Midbrain (tissue), 1 donor: Measurements from ENCODE around the gene ID3.
"Not testable (repeated sequence)": the region's sequence is repeated elsewhere in the genome, so short reads cannot be mapped to it uniquely, and the experiment has no call there.

ENCODE experiments used
- DNase-seq: peaks from one replicate; lab custom pipeline; 2025; lab: John Stamatoyannopoulos, UW

Gene ID3

DNA sequence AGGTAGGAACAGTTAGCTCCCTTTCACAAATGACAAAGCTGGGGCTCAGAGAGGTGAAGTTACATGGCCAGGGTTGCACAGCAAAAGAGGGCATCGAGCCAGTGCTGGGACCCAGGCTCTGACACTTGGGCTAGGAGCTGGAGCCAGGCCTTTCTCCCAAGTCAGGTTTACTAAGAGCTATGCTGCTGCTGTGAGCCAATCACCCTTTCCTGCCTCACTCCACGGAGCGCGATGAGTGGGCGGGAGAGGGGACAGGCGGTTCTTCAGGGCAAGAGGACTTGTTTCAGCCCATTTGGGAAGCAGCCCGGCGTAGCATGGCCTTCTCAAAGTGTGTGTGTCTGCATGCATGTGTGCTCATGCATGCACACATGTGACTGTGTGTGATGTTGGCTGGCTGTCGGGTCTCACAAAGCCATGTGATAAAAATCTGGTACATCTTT lies 10.6 kb downstream of the ID3 start:
- no peak for DNase-seq

DNA sequence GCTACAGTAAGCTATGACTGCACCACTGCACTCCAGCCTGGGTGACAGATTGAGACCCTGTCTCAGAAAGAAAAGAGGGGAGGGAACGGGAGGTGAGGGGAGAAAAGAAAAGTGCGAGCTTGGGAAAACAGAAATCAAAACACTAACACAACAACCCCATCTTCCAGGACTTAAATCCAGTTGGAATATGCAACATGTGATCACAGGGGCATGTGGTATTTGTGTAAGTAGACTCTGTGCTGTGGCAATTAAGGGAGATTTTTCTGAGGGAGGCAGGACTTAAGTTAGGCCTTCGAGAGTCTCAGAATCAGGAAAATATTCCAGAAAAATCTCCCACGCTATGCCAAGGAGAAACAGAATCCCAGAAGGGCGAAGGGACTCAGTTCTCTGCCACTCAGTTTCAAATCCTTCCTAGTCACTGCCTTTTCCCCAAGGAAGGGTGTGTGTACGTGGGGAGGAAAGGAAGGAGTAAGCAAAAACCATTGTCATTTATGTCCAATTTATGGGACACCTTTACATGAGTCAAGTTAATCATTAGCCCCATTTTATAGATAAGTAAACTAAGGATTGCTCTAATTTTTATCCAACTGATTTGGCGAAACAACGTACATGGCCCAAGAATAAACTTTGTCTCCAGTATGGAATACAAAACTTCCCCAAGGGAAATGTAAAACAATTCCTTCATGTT lies 12.3 kb downstream of the ID3 start:
- DNase-seq: no peak

DNA sequence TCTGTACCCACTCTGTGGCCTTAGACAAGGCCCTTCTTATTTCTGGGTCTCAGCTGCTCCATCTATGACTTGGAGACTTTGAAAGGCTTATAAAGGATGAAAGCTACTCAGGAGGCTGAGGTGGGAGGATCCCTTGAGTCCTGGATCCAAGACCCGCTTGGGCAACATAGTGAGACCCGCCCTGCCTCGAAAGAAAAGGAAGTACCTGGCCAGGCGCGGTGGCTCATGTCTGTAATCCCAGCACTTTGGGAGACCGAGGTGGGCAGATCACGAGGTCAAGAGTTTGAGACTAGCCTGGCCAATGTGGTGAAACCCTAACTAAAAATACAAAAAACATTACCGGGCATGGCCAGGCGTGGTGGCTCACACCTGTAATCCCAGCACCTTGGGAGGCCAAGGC lies 13.4 kb downstream of the ID3 start:
- no peak for DNase-seq

DNA sequence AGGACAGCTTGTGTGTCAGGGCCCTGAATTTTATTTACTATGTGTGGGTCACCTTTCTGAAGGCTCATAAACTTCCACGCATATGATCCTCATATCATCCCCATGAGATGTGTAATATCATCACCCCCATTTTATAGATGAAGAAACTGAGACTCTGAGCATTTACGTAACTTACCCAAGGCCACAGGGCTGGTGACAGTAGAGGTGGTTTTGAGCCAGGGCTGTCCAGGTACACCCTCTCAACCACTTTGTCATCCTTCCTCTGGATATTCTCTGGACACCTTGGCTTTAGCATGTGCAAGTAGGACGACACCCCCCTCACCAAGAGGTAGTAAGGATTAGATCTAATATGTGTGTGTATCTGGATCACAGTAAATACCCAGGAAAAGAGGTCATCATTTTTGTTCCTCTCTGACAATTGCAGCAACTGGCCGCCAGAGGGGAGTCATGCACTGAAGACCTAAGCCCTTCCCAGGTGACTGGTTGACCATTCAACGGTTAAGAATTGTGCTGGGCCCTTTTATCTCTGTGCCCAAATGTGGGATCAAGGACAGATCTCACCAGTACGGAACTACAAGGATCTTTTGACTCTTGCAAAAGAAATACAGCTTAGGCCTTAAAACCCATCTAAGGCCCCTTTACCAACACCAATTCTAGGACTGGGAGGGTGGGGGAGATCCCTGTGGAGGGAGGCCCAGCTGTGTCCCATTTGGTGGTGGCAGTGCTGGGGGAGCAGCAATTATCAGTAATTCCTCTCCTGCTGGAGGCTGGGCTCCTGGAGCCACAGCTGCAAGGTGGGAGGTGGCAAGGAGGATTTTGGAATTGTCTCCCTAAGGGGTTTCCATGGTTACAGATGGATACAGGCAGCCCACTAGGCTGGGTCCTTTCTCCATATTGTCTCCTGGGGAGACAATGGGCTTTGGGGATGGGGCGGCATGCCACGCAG lies 14.6 kb downstream of the ID3 start:
- DNase-seq: peak; percentile 71

DNA sequence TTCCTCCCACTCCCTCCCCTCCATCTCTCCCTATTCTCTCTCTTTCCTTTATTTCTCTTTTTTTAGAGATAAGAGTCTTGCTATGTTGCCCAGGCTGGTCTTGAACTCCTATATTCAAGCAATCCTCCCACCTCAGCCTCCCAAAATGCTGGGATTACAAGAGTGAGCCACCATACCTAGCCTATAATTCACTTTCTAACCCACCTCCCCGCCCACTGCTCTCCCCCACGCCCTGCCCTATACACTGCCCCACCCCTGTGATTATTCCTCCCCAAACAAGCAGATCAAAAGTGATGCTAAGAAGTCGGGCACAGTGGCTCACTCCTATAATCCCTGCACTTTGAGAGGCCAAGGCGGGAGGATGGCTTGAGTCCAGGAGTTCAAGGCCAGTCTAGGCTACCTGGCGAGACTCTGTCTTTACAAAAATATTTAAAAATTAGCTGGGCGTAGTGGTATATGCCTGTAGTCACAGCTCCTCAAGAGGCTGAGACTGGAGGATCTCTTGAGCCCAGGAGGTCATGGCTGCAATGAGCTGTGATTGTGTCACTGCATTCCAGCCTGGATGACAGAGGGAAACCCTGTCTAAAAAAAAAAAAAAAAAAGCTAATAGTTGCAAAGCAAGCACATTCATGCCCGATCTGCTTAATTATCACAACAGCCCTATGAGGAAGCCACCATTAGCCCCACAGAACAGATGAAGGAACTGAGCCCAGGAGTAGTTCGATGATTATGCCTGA lies 15.4 kb downstream of the ID3 start:
- DNase-seq: no peak

DNA sequence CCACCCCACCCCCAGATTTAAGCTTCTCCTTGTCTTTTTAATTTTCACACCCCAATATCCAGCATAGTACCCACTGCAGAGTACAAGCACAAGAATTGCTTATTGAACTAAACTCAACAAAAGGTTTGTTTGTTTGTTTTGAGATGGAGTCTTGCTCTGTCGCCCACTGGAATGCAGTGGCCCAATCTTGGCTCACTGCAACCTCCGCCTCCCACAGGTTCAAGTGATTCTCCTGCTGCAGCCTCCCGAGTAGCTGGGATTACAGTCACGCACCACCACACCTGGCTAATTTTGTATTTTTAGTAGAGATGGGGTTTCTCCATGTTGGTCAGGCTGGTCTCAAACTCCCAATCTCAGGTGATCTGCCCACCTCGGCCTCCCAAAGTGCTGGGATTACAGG lies 16.4 kb downstream of the ID3 start:
- DNase-seq: not testable (repeated sequence)

DNA sequence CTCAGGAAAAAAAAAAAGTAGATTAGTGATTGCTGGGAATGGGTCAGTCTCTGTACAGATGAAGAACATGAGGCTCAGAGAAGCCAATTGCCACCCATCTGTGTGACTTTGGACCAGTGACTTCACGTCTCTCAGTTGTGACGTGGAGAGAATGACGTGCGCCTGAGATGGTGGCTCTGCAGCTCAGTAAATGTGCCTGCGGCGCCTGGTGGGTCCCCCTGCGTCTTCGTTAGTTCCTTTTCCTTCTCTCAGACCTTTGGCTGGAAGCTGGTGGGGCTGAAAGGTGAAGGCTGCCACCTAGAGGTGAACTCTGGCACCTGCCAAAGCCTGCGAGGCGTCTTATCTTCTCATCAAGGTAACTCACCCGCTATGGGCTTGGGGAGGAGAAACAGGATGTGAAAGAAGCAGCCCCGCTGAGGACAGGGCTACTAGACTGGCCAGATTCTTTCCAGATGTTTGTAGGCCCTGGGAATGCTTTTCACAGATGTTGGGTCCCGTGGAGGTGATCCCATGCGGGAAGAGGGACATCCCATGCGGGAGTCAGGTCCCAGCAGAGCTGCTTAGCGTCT lies 19.5 kb downstream of the ID3 start:
- peak; percentile 87 for DNase-seq

DNA sequence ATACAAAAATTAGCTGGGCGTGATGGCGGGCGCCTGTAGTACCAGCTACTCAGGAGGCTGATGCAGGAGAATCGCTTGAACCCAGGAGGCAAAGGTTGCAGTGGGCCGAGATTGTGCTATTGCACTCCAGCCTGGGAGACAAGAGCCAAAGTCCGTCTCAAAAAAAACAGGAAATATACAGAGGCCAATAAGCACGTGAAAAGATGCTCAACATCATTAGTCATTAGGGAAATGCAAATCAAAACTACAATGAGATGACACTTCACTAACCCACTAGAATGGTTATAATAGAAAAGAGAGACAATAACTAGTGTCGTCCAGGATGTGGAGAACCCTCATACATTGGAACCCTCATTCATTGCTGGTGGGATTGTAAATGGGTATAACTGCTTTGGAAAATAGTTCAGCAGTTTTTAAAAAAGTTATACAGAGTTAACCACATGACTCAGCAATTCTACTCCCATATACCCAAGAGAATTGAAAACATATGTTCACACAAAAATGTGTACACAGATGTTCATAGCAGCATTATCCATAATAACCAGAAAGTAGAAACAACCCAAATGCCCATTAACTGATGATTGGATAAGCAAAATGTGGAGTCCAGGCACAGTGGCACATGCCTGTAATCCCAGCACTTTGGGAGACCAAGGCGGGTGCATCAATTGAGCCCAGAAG lies 21.9 kb downstream of the ID3 start:
- DNase-seq: no peak

DNA sequence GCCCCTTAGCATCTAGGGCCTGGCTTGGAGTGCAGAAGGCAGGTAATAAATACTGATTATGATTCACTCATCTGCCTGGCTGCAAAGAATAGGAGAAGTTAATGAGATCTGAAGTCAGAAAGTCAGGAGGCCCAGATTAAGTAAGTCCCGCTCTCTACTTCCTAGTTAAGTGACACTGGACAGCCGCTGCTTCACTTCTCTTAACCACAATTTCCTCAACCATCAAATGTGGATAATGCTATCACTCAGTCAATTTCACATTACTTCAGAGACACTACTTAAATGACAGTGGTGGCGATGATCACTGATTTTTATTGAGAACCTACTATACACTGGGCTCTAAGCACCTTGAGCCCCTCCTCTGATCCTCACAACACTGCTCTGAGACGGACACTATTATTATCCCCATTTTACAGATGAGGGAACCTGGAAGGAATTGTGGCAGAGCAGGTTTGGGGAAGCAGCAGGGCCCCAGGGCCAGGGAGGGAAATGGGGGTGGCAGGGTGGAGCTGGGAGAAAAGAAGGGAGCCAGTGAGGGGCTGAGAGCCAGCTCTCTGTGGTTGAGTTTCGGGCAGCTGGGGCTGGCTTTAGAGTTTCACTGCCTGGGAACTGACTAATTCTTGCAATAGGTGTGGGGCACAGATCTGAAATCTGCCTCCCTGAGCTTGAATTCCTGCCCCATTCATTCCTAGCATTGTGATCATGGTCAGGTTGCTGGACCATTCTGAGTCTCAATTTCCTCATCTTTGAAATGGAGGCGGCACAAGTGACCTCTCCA lies 25.9 kb downstream of the ID3 start:
- no peak for DNase-seq

DNA sequence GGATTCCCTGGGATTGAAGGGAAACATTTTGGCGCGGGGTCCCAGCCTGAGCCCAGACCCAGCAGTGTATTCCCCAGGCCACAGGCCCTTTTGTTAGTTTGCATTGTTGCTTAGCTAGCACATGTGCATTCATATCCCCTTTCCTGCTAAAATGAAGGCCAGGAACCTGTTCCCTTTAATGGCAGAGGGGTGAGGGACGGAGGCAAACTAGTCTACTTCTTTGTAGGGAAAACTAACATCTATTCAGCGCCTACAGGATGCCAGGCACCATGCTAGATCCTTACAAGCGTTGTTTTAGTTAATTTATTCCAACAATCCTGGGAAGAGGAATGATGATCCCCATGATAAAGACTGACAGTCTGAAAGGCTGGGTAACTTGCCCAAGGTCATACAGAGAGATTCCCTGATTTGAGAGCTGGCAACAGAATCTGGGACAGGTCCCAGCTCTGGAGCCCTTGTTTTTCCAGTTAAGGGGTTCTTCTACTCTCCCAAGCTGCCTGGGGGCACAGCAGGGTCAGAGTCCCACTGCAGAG lies 27.7 kb downstream of the ID3 start:
- no peak for DNase-seq

DNA sequence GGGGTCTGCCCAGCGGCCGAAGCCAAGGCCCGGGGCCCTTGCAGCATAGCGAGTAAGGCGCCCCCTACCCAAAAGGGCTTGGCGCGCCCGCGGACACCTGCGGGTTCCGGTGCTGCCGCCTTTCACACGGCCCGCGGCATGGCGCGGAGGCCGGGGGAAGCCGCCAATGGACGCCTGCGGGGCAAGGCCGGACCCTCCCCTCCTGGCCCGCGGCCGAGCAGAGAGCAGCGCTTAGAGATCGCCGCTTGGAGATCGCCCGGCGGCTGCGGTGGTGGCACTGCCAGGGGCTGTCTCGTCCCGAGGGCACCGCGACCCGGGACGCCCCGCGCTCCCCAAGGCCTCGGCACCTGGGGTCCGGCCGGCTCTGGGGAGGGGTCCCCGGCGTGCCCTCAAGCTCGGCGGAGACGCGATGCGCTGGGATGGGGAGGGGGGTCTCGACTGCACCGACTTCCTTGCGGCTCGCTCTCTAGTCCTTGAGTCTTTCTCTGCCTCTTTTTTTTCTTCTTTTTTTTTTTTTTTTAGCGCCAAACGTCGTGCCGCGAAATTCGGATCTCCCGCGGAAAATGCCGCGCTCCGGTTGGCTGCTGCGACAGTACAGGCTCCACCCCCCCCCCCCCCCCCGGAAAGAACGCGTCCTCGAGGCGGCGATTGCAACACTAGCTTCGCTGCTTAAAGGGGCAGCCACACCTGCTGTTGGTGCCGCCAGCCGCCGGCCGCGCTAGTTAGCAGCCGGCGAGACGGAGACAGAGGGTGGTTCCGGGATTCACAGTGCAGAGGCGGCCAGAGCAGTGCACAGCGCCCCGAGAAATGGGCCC lies 28.3 kb downstream of the ID3 start, which contains the start of gene E2F2:
Gene E2F2, minus strand, starts transcription at position 487 of the 815 bp plus-strand sequence. Its CDS starts 440 bp downstream, at position 47.
- peak; percentile 84 for DNase-seq

DNA sequence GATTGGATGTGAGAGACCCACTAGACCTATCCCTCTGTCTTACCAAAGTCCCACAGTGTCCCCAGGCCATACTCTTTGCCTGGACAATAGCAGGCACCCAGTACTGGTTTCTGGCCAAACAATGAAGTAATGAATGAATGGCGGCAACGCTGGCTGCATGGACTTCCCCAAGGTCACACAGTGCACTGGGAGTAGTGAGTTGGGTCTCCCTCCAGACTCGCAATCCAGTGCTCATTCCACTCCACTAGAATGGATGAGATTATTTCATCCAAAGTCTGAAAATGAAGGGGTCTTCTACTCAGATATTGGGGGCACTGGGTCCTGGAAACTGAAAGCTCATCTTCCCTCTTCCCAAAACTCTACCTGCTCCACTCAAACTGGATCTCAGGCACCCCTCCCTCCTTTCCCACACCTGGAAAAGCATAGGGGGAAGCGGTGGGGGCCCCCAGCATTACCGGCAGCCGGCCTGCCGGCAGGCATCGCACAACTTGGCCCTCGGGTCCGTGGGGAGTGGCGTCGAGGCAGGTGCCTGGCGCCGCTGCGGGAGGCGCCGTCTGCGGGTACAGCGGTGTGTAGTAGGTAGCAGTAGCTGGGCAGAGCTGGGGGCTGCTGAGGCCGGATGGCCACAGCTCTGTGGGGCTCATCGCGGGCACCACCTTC lies 29.1 kb downstream of the ID3 start:
- DNase-seq: no peak

DNA sequence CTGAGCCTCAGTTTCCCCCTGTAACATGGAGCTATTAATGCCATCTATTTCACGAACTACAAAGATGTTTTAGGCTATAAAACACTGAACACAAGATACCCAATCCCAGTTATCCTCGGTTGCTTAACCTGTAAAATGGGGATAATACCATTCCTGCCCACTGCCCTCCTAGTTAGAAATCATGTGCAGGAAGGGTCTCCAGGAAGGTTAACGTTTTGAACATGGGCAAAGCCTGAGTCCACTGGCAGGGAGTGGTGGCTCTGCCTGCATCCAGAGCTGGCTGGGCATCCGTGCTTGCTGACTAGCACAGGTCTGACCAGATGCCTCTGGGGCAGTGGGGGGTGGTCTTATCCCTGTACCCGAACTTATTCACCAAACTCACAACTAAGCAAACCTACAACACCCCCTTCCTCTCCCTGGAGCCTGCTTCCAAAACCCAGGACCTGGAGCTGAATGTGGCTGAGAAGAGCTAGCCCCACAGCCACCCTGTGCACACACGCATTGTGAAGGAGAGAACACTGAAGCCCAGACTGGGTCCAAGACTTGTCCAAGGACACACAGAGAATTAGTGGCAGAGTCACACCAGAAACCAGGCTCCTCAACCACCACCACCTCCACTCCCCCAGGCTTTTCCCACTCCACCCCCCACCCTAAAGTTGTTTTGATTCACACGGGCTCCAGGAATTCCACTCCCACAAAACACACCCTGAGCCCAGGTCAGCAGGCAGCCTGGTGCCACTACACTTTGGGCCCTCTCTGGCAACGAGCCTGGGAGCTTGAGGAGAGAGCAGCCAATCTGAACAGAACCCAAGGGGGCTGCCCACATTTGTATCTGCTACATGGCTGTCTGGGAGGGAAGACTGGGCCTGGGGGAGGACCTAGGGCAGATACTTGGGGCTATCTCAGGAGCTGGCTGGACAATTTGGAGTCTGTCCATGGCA lies 29.9 kb downstream of the ID3 start:
- DNase-seq: no peak

DNA sequence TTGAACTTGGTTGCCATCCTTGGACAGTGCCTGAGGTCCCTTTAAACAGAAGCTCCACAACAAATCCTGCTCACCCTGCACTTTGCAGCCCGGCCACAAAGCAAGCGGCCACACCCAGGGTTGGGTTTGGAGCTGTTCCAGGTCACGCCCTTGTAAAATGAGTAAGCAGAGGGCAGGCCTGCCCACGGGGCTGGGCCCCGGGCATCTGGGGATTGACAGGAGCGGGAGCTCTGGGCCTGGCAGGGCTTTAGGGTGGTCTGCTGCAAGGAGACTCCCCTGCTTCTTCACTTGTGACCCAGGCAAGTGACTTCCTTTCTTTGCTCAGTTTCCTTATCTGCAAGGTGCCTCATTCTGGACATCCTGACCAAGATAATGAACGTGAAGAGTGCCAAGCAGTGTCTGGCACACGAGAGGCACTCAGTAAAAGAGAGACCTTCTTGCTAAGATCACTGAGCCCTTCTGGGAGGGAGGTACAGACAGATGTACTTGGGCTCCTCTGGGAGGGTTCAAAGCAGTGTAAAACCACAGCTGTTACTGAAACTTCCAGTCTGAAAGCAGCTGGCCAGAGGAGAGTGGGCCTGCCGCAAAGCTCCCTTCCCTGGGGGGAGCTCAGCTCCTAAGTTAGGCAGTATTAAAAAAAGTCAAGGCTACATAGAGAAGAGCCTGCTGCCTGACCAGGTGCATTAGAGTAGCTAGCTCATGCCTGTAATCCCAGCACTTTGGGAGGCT lies 30.9 kb downstream of the ID3 start:
- no peak for DNase-seq

DNA sequence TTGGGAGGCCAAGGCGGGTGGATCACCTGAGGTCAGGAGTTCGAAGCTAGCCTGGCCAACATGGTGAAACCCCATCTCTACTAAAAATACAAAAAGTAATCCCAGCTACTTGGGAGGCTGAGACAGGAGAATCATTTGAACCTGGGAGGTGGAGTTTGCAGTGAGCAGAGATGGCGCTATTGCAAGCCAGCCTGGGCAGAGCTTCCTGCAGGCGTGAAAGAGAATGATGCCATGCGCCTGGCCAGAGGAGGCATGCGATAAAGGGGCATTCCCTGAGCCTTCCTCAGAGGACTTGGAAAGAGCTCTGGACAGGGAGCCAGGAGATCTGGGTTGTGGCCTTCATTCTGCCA lies 31.4 kb downstream of the ID3 start:
- DNase-seq: no peak

DNA sequence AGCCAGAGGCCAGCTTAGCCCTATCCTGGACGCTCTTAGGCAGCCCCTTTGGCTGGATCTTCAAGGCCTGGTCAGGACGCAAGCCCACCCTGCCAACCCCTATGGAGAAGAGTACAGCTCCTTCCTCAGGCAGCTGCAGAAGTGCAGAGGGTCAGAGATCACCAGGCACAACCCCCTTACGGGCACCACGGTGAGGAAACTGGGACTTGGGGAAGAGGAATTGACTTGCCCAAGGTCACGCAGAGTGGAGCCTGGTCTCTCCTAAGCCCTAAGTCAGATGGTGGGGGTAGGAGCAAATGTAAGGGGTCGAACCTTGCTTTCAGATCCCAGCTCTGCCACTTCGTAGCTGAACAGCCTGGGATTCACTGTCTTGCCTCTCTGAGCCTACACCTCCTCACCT lies 31.9 kb downstream of the ID3 start:
- DNase-seq: no peak

DNA sequence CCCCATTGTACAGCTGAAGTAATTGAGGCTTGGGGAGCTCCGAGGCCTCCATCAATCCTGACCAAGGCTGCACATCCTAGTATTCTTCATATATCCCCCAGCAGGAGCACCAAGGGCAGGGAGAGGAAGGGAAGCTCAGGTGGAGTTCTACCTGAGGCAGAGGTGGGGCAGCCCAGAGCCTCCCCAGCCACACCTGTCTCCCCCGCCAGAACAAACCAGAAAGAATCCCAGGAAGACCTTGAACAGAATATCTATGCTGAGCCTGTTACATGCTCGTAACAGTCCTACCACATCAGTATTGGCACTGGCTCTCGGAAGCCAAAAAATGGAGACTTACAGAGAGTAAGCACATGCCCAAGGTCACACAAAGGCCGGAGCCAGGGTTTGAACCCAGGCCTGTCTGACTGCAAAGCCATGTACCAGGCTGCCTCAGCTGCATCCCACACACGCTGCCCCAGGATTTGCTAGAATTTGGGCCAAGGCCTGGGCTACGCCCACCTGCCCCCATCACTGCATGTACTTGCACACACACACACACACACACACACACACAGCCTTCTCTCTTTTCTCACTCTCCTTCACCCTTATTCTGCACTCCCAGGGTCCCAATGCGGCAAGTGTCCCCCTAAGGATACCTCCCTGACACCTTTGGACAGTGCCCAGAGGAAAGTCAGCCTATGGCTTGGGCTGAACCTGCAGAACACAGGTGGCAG lies 32.8 kb downstream of the ID3 start:
- DNase-seq: no peak
